ENCODE results near the gene ITGA2.

ITGA2 gene

DNA sequence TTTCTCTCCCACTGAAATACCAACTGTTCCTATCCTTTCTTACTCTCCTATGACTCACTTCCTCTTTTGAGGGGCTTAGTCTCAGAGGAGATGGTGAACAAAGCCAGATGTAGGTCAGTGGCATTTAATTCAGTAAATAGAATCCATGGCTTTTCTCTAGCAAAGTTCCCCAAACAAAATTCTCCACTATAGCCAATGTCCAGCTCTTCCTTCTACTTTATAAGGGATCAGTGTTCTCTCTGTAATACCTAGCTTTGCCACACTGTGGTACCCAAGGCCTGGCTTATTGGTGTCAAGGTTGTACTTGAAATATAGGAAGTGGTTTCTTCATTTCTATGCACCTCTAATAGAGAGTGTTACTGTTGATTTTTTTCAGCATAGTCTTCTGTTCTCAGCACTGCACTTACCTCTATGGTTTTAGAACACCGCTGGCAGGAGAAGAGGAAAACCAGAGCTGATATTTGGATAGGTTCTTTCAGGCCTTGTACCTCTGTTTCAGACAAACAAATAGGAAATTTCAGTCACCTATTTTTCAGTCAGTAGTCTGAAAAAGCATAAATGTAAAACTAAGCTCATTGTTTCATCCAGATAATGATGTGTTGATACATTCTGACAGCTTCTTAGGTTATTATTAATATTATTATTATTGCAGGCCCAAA lies 40.6 kb upstream of the ITGA2 start:
- DNase-seq (ENCODE audit: low spot score) = peak; percentile 57
- in situ Hi-C loops (cut with MboI; ENCODE audit: low pct_unique_long_range_greater_than_20kb, low sequenced_read_pairs, unreplicated experiment) = loop anchor here (5.0 kb wide), 1 partner anchor 149 kb away; no protein-coding TSS in a partner anchor
- TF ChIP-seq, protein P1, sequence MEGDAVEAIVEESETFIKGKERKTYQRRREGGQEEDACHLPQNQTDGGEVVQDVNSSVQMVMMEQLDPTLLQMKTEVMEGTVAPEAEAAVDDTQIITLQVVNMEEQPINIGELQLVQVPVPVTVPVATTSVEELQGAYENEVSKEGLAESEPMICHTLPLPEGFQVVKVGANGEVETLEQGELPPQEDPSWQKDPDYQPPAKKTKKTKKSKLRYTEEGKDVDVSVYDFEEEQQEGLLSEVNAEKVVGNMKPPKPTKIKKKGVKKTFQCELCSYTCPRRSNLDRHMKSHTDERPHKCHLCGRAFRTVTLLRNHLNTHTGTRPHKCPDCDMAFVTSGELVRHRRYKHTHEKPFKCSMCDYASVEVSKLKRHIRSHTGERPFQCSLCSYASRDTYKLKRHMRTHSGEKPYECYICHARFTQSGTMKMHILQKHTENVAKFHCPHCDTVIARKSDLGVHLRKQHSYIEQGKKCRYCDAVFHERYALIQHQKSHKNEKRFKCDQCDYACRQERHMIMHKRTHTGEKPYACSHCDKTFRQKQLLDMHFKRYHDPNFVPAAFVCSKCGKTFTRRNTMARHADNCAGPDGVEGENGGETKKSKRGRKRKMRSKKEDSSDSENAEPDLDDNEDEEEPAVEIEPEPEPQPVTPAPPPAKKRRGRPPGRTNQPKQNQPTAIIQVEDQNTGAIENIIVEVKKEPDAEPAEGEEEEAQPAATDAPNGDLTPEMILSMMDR (IDR thresholded peaks at IDR 0.05; ENCODE audit: extremely low read depth, insufficient read depth, missing control alignments) = peak; percentile 83

DNA sequence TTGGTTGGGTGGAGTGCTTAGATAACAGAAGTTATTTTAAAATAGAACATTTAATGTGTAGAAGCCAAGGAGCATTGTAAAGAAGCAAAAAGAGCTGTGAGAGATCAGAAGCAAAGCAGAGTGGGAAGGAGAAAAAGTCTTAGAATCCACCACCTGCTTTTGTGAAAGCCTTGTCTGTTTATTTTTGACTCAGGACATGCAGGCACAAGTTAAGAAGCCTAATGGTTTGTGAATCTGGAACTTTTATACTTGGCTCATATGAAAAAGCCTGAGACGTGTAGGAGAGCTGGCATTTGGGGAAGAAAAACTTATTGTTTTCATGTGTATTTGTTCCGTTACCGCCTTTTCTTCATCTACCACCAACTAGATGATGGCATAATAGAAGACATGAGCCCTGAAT lies 38.5 kb upstream of the ITGA2 start:
- in situ Hi-C loops (cut with MboI; ENCODE audit: low pct_unique_long_range_greater_than_20kb, low sequenced_read_pairs, unreplicated experiment) = no loop called here
- no peak for DNase-seq (ENCODE audit: low spot score)
- TF ChIP-seq, protein P1 (IDR thresholded peaks at IDR 0.05; ENCODE audit: extremely low read depth, insufficient read depth, missing control alignments) = no peak

DNA sequence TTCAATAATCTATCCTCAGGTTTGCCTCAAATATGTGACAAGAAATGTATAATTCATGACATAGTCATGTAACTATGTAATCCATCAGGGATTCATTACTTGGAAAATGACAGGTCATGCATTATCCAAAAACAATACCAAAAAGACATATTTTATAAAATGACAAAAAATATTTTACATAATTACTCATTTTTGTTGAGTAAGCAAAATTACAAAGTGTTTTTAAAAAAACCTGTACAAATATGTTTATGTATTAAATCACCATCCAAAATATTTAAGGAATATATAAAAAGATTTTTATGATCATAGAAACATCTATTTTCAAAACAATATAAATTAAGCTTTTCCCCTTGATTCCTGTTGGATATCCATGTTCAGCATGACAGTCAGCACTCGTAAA lies 36.7 kb upstream of the ITGA2 start:
- DNase-seq (ENCODE audit: low spot score) = no peak
- in situ Hi-C loops (cut with MboI; ENCODE audit: low pct_unique_long_range_greater_than_20kb, low sequenced_read_pairs, unreplicated experiment) = no loop called here
- TF ChIP-seq, protein P1 (IDR thresholded peaks at IDR 0.05; ENCODE audit: extremely low read depth, insufficient read depth, missing control alignments) = no peak

DNA sequence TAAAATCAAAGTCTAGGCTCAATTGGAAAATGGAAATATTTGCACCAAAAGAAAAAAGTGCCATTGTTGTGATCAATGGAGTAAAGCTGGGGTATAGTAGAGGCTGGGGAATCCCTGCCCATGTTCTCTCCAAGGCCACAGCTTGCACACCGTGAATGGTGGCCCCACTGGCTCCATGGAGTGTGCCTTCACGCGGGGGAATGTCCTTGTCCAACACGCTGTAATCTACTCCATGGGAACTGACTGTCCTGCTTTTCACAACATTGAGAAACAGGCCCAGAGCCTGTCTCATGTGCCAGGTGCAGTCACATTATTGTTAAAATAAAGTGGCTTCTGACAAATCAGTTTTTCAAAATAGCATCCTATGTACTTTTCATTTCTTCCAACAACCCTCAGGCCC lies 33.1 kb upstream of the ITGA2 start:
- in situ Hi-C loops (cut with MboI; ENCODE audit: low pct_unique_long_range_greater_than_20kb, low sequenced_read_pairs, unreplicated experiment) = no loop called here
- DNase-seq (ENCODE audit: low spot score) = no peak
- TF ChIP-seq, protein P1 (IDR thresholded peaks at IDR 0.05; ENCODE audit: extremely low read depth, insufficient read depth, missing control alignments) = no peak

DNA sequence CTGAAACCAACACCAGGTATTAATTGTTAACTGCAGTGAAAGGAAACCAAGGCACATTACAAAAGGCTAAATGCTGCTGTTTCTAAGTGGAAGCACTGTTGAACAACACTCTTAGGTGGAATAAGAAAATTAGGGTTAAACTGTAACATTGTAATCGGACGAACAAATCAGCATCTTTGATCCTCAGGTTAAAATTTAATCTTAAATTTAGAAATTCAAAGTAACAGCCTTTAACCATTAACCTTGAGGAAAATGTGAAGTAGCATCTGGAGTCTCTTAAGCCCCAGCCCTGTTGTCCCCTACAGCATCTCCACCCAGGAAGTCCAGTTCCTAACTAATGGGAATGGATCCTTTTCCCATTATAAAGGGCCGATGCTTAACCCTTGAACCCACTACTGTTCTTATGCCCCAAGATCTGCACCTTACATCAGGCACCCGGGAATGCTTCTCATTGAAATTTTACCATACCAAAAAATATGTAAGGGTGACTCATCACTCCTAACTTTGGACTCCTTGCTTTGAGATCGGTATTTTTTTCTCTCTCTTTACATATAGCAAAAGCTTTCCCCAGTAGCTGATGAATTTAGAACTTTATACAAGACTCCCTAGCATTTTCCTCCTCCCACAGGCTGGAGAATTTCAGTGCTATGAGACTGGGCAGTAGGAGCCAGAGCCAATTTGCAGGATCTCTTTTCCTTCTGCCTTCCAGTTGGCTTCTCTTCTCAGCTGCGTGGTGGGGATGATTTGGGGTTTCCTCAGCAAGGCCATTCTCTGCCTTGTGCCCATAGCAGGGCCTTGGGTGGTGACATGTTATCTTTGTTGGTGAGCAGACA lies 32.0 kb upstream of the ITGA2 start:
- in situ Hi-C loops (cut with MboI; ENCODE audit: low pct_unique_long_range_greater_than_20kb, low sequenced_read_pairs, unreplicated experiment) = no loop called here
- DNase-seq (ENCODE audit: low spot score) = no peak
- TF ChIP-seq, protein P1 (IDR thresholded peaks at IDR 0.05; ENCODE audit: extremely low read depth, insufficient read depth, missing control alignments) = no peak

DNA sequence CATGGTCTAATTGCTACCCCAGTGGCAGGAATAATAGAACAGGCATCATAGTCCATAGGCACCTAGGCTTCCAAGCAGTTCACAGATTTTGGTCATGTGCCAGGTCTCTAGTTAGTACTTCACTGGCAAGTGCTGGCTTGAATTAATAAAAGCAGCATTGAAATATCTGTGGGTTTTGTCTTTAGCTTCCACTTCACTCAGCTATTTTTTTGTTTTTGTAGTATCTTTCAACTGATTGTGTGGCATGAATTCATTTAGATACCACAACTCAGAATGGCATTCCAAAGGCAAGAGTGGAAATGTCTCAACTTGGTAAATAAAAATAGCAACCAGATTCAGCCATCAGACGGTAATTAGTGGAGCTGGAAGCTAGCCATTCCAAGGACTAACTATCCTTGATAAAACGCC lies 27.9 kb upstream of the ITGA2 start:
- TF ChIP-seq, protein P1 (IDR thresholded peaks at IDR 0.05; ENCODE audit: extremely low read depth, insufficient read depth, missing control alignments) = no peak
- in situ Hi-C loops (cut with MboI; ENCODE audit: low pct_unique_long_range_greater_than_20kb, low sequenced_read_pairs, unreplicated experiment) = no loop called here
- DNase-seq (ENCODE audit: low spot score) = no peak

All from GM13977 (cell line).